Hepatocyte (in vitro differentiated cells): ENCODE data around the gene MBTPS1.

Source experiments
- CTCF ChIP-seq: fragments of 200-600 bp; sonication (generic); IDR thresholded peaks from 2 replicates; pipeline ENCODE4 v1.5.1; 2016; ENCODE audit warnings: antibody characterized with exemption, mild to moderate bottlenecking; ENCODE audit not compliant: poor library complexity
- EZH2 ChIP-seq: fragments of 200-600 bp; sonication (generic); IDR thresholded peaks from 2 replicates; pipeline ENCODE4 v1.6.1; 2016; ENCODE audit warnings: antibody characterized with exemption, mild to moderate bottlenecking, borderline replicate concordance
- EZH2phosphoT487 ChIP-seq: fragments of 200-600 bp; sonication (generic); IDR thresholded peaks from one replicate; pipeline ENCODE4 v1.6.1; 2018; ENCODE audit warnings: antibody characterized with exemption, mild to moderate bottlenecking, low read depth, moderate library complexity; ENCODE audit not compliant: unreplicated experiment, severe bottlenecking

GRCh38 chr16:84014570-84015327, 102.0 kb downstream of the MBTPS1 start:
- TF ChIP-seq CTCF (no peak), EZH2 (no peak), EZH2phosphoT487 (no peak)
